B cell (primary cell): Measurements from ENCODE around the gene LYPLAL1. TPM values are rescaled to one million over a fixed set of nuclear protein-coding genes. Genes with fewer than 3 reads are reported as not detected.

Source experiments
- ATAC-seq: fragments of 200-7000 bp; cut with Tn5 transposase; one replicate; pipeline ENCODE4 v1.10.0; 2021; ENCODE audit warnings: low read depth, mild to moderate bottlenecking, moderate number of reproducible peaks, moderate library complexity
- CTCF ChIA-PET: fragments of 350-600 bp; sonication (Branson Sonifier 250); formaldehyde crosslinking; loops from one replicate; lab custom pipeline; 2021; ENCODE audit warnings: antibody characterized with exemption, inconsistent platforms; lab: Charles Lee
- POLR2A ChIA-PET: fragments of 350-600 bp; sonication (Branson Sonifier 250); formaldehyde crosslinking; loops from one replicate; lab custom pipeline; 2021; ENCODE audit warnings: antibody characterized with exemption; lab: Charles Lee
- DNase-seq: peaks from one replicate; pipeline ENCODE4 v3.0.0; 2013
- H2AFZ ChIP-seq: 2 replicates; pipeline ENCODE4 v1.6.1; 2012; ENCODE audit warnings: mild to moderate bottlenecking, low read depth, low read length; ENCODE audit not compliant: insufficient read depth, poor library complexity, severe bottlenecking
- H3K27ac ChIP-seq, 2 donors: 1 replicate in 1 of 2; 2 replicates in 1 of 2; pipeline ENCODE4 v1.5.1; 2012 to 2013; ENCODE audit warnings: low read length in 2 of 2, mild to moderate bottlenecking in 2 of 2, moderate library complexity in 1 of 2
- H3K27me3 ChIP-seq, 4 experiments: fragments of 200-600 bp in 1 of 4; sonication (generic) in 1 of 4; replicated peaks in 1 of 4; 1 replicate in 2 of 4; 2 replicates in 2 of 4; pipeline versions ENCODE4 v1.6.1 to v1.7.0; 2013 to 2016; ENCODE audit warnings: low read length in 3 of 4, mild to moderate bottlenecking in 2 of 4, mixed read lengths in 1 of 4, moderate library complexity in 1 of 4; ENCODE audit not compliant: insufficient read depth in 4 of 4, control insufficient read depth in 3 of 4; ENCODE audit errors: control extremely low read depth in 1 of 4
- H3K36me3 ChIP-seq, 2 experiments: replicated peaks in 1 of 2; 1 replicate in 1 of 2; 2 replicates in 1 of 2; pipeline versions ENCODE4 v1.6.1 to v1.7.1; 2013; ENCODE audit warnings: low read length in 1 of 2; ENCODE audit not compliant: insufficient read depth in 2 of 2, control insufficient read depth in 1 of 2; ENCODE audit errors: control extremely low read depth in 1 of 2, extremely low read depth in 1 of 2
- H3K4me1 ChIP-seq, 2 donors: fragments of 200-600 bp in 1 of 2; sonication (generic) in 1 of 2; 1 replicate in 1 of 2; 2 replicates in 1 of 2; pipeline versions ENCODE4 v1.5.1 to v1.6.1; 2013 to 2017; ENCODE audit warnings: low read length in 2 of 2; ENCODE audit not compliant: control insufficient read depth in 2 of 2, insufficient read depth in 2 of 2
- H3K4me2 ChIP-seq: replicated peaks from 2 replicates; pipeline ENCODE3; 2012; ENCODE audit warnings: mild to moderate bottlenecking, low read depth, low read length; ENCODE audit not compliant: poor library complexity, severe bottlenecking
- H3K4me3 ChIP-seq, 5 experiments: fragments of 200-600 bp in 1 of 5; sonication (generic) in 1 of 5; 1 replicate in 3 of 5; 2 replicates in 2 of 5; pipeline versions ENCODE4 v1.5.1 to v1.7.0; 2011 to 2016; ENCODE audit warnings: low read length in 4 of 5, mild to moderate bottlenecking in 4 of 5, low read depth in 2 of 5, control low read depth in 1 of 5, moderate library complexity in 1 of 5; ENCODE audit not compliant: insufficient read depth in 1 of 5; ENCODE audit errors: control extremely low read depth in 1 of 5, extremely low read depth in 1 of 5
- H3K79me2 ChIP-seq: fragments of 200-600 bp; sonication (generic); one replicate; pipeline ENCODE4 v1.6.0; 2016; ENCODE audit warnings: low read length; ENCODE audit not compliant: control insufficient read depth, insufficient read depth
- H3K9ac ChIP-seq: fragments of 200-600 bp; sonication (generic); 2 replicates; pipeline ENCODE4 v1.6.1; 2017; ENCODE audit warnings: mild to moderate bottlenecking, low read length, moderate library complexity
- H3K9me3 ChIP-seq, 3 donors: one replicate each; pipeline versions ENCODE4 v1.6.1 to v1.7.1; 2013; ENCODE audit warnings: low read length in 2 of 3; ENCODE audit not compliant: control insufficient read depth in 2 of 3, insufficient read depth in 1 of 3; ENCODE audit errors: control extremely low read depth in 1 of 3
- H4K20me1 ChIP-seq: 2 replicates; pipeline ENCODE4 v1.6.0; 2012; ENCODE audit warnings: mild to moderate bottlenecking, low read length; ENCODE audit not compliant: insufficient read depth, control insufficient read depth, poor library complexity, severe bottlenecking
- H3K27ac Mint-ChIP-seq: one replicate; pipeline ENCODE4 v1.8.0; 2021; ENCODE audit warnings: mixed read lengths
- H3K27me3 Mint-ChIP-seq: one replicate; pipeline ENCODE4 v1.8.0; 2021; ENCODE audit warnings: mixed read lengths
- H3K4me1 Mint-ChIP-seq: one replicate; pipeline ENCODE4 v1.8.0; 2021; ENCODE audit warnings: mixed read lengths
- H3K4me3 Mint-ChIP-seq: one replicate; pipeline ENCODE4 v1.8.0; 2021; ENCODE audit warnings: mixed read lengths
- H3K9me3 Mint-ChIP-seq: one replicate; pipeline ENCODE4 v1.8.0; 2022; ENCODE audit warnings: mixed read lengths; ENCODE audit not compliant: insufficient read depth
- EZH2 ChIP-seq: IDR thresholded peaks from 2 replicates; pipeline ENCODE4 v1.6.1; 2012; ENCODE audit warnings: borderline replicate concordance, low read depth, mild to moderate bottlenecking, moderate library complexity, low read length; ENCODE audit not compliant: insufficient read depth, poor library complexity, severe bottlenecking
- WGBS: methylation state at CpG from one replicate; pipeline ENCODE4 v1.1.5; 2013; ENCODE audit warnings: missing lambda C conversion rate; ENCODE audit not compliant: insufficient coverage; 5-methylcytosine and 5-hydroxymethylcytosine counted together
- intact Hi-C: fragments of 100-400 bp; cut with micrococcal nuclease; formaldehyde crosslinking; loops from one replicate; pipeline ENCODE4 v1.10.0; 2022
- polyA plus RNA-seq: library from polyadenylated mRNA; depleted of rRNA; stranded (reverse); fragments of >200 nt; gene quantifications from 2 replicates; pipeline ENCODE4 v1.2.3, GENCODE V29; 2012
- total RNA-seq, 2 donors: library from RNA; stranded (reverse); fragments of 120-200 nt in 1 of 2; gene quantifications; 1 replicate in 1 of 2; 2 replicates in 1 of 2; pipeline versions ENCODE4 v1.2.3 to v1.2.4, GENCODE V29; 2013 to 2022
- TF ChIP-seq, protein P1 (sequence below): fragments of 200-600 bp; IDR thresholded peaks from one replicate; pipeline ENCODE4 v1.8.0; 2022; ENCODE audit warnings: antibody characterized with exemption, mild to moderate bottlenecking

LYPLAL1 gene
- total and polyA plus RNA-seq, 2 donors (not counting 1 experiment from before 2014, with no cell fraction given) = 27.0 to 65.4 TPM

DNA sequence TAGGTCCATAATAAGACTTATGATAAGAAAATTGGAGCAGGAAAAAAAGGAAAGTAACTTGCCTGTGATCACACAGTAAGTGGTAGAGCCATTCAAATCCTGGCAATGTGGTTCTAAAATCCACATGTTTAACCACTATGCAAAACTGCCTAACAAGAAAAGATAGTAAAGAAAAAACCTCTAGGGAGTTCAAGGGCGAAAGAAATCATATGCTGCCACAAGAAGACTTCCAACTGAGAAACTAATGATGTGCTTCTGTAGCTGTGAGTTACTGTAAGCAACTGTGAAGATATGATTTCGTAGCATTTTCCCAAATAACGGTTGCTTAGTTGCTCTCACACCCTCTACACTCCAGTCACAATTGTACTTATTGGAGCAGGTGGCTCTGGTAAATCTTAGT lies 20.9 kb upstream of the LYPLAL1 start:
- ChIA-PET CTCF (interaction anchor here (1.3 kb wide), 1 partner anchor 11 kb away, joined by 3 read pairs; no protein-coding TSS in a partner anchor), POLR2A (no interaction called here)
- no peaks in the 10 kb centered on the region for H3K27me3 ChIP-seq
- H3K4me1 ChIP-seq = no peaks in the 10 kb centered on the region
- H3K4me1 Mint-ChIP-seq = peaks cover 7% of the 10 kb centered on the region
- no peaks in the 10 kb centered on the region for H3K36me3 ChIP-seq
- no peaks in the 10 kb centered on the region for H3K9me3 ChIP-seq
- H3K4me3 Mint-ChIP-seq = no peak overlapping the region
- intact Hi-C loops = no loop called here
- H3K4me2 ChIP-seq = no peak overlapping the region
- TF ChIP-seq EZH2 = no peak
- TF ChIP-seq, protein P1, sequence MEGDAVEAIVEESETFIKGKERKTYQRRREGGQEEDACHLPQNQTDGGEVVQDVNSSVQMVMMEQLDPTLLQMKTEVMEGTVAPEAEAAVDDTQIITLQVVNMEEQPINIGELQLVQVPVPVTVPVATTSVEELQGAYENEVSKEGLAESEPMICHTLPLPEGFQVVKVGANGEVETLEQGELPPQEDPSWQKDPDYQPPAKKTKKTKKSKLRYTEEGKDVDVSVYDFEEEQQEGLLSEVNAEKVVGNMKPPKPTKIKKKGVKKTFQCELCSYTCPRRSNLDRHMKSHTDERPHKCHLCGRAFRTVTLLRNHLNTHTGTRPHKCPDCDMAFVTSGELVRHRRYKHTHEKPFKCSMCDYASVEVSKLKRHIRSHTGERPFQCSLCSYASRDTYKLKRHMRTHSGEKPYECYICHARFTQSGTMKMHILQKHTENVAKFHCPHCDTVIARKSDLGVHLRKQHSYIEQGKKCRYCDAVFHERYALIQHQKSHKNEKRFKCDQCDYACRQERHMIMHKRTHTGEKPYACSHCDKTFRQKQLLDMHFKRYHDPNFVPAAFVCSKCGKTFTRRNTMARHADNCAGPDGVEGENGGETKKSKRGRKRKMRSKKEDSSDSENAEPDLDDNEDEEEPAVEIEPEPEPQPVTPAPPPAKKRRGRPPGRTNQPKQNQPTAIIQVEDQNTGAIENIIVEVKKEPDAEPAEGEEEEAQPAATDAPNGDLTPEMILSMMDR = no peak
- no peak for ATAC-seq
- WGBS = no CpG with 5 or more reads among the region's 3 CpGs
- H3K27me3 Mint-ChIP-seq = peaks cover 3% of the 10 kb centered on the region
- H3K79me2 ChIP-seq = no peaks in the 10 kb centered on the region
- H4K20me1 ChIP-seq = no peaks in the 10 kb centered on the region
- H3K27ac Mint-ChIP-seq = no peak overlapping the region
- no peaks in the 10 kb centered on the region for H3K9me3 Mint-ChIP-seq
- no peak for DNase-seq
- H3K4me3 ChIP-seq = no peak overlapping the region
- H2AFZ ChIP-seq = no peak overlapping the region
- no peak overlapping the region for H3K9ac ChIP-seq
- H3K27ac ChIP-seq = no peak overlapping the region

DNA sequence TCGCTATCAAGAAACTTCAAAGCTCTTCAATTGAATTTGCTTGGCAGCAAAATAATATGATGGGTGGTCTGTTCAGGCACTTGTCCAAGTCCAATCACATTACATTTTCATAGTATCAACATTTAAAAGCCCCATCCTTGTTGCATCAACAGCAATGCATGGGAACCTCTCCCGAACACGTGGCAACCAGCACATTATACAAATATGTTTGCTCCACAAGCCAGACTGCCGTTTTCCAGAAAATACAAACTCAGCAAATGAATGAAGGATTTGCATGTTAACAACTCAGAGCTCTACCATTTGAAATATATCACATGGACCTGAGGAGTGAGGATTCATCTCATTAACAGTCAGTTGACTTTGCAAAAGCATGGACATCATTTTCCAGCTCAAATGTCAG lies 20.0 kb upstream of the LYPLAL1 start:
- ChIA-PET POLR2A (no interaction called here), CTCF (interaction anchor here (1.3 kb wide), 1 partner anchor 10 kb away, joined by 3 read pairs; no protein-coding TSS in a partner anchor)
- WGBS = no CpG with 5 or more reads among the region's 4 CpGs
- no peaks in the 10 kb centered on the region for H3K79me2 ChIP-seq
- Mint-ChIP-seq H3K4me1 (peaks cover 7% of the 10 kb centered on the region), H3K9me3 (no peaks in the 10 kb centered on the region), H3K27ac (no peak overlapping the region), H3K4me3 (no peak overlapping the region), H3K27me3 (peaks cover 3% of the 10 kb centered on the region)
- H3K4me3 ChIP-seq = no peak overlapping the region
- H2AFZ ChIP-seq = no peak overlapping the region
- intact Hi-C loops = no loop called here
- DNase-seq (no peak), ATAC-seq (no peak)
- H3K4me2 ChIP-seq = no peak overlapping the region
- no peaks in the 10 kb centered on the region for H3K36me3 ChIP-seq
- no peak for TF ChIP-seq EZH2
- H3K4me1 ChIP-seq = no peaks in the 10 kb centered on the region
- H3K27ac ChIP-seq = no peak overlapping the region
- H3K9me3 ChIP-seq = no peaks in the 10 kb centered on the region
- H3K9ac ChIP-seq = no peak overlapping the region
- no peaks in the 10 kb centered on the region for H3K27me3 ChIP-seq
- no peaks in the 10 kb centered on the region for H4K20me1 ChIP-seq
